Measurements from ENCODE around the gene CLRN2. TPM values are rescaled to one million over a fixed set of nuclear protein-coding genes. Genes with fewer than 3 reads are reported as not detected.
"Not testable (repeated sequence)": the region's sequence is repeated elsewhere in the genome, so short reads cannot be mapped to it uniquely, and the experiment has no call there.

CLRN2 gene
- total RNA-seq, 1 donor from 2014 or later: not detected

DNA sequence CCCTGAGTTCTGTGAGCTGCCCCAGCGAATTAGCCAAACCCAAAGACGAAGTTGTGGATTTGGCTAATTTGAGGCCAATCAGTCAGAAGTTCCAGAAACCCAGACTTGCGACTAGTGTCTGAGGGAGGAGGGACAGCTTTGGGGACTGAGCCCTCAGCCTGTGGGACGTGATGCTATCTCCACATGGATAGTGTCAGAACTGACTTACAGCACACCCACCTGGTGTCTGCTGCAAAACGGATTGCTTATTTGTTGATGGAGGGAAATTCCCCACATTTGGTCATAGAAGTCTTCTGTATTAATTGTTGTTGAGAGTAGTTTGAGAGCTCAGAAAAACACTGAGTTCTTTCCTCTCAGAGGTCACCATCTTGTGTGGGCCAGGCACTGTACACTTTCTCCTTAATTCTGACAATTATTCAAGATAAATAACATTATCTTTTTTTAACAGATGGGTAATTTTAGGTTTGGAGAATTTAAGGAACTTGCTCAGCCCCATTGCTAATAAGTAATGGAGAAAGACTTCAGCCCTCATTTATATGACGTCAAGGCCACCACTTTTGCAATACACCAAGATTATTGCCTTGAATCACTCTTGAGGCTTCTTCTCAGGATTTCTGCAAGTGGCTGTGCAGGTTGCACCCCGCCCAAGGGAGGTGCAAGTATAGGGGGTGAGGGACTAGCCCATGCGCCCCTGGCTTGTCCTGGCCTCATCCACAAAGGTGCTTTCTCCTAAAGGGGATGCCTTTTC is 16.7 kb downstream of the CLRN2 start:
- DNase-seq (ENCODE audit: low spot score): no peak
- Mint-ChIP-seq H3K36me3 (ENCODE audit: low read depth, unreplicated experiment) (no peaks in the 10 kb centered on the region), H3K27me3 (ENCODE audit: unreplicated experiment) (no peaks in the 10 kb centered on the region), H3K4me3 (ENCODE audit: unreplicated experiment) (no peak overlapping the region), H3K27ac (ENCODE audit: unreplicated experiment) (no peak overlapping the region), H3K4me1 (ENCODE audit: unreplicated experiment) (no peaks in the 10 kb centered on the region), H3K9me3 (ENCODE audit: unreplicated experiment) (no peaks in the 10 kb centered on the region)
- TF ChIP-seq, protein P1, sequence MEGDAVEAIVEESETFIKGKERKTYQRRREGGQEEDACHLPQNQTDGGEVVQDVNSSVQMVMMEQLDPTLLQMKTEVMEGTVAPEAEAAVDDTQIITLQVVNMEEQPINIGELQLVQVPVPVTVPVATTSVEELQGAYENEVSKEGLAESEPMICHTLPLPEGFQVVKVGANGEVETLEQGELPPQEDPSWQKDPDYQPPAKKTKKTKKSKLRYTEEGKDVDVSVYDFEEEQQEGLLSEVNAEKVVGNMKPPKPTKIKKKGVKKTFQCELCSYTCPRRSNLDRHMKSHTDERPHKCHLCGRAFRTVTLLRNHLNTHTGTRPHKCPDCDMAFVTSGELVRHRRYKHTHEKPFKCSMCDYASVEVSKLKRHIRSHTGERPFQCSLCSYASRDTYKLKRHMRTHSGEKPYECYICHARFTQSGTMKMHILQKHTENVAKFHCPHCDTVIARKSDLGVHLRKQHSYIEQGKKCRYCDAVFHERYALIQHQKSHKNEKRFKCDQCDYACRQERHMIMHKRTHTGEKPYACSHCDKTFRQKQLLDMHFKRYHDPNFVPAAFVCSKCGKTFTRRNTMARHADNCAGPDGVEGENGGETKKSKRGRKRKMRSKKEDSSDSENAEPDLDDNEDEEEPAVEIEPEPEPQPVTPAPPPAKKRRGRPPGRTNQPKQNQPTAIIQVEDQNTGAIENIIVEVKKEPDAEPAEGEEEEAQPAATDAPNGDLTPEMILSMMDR (IDR thresholded peaks at IDR 0.05; ENCODE audit: unreplicated experiment): no peak

DNA sequence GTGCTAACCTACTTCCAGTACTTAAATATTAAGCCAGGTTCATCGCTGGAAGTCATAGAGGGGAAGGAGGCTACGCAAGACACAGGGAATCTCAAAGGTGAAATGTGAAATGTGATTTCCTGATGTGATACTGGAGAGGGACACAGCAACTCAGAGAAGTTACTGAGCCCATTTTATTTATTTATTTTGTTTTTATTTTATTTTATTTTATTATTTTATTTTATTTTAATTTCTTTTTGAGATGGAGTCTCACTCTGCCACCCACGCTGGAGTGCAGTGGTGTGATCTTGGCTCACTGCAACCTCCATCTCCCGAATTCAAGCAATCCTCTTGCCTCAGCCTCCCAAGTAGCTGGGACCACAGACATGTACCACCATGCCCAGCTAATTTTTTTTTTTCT is 19.7 kb downstream of the CLRN2 start:
- H3K27ac Mint-ChIP-seq (ENCODE audit: unreplicated experiment): no peak overlapping the region
- no peaks in the 10 kb centered on the region for H3K36me3 Mint-ChIP-seq (ENCODE audit: low read depth, unreplicated experiment)
- no peaks in the 10 kb centered on the region for H3K27me3 Mint-ChIP-seq (ENCODE audit: unreplicated experiment)
- TF ChIP-seq, protein P1 (IDR thresholded peaks at IDR 0.05; ENCODE audit: unreplicated experiment): no peak
- H3K4me3 Mint-ChIP-seq (ENCODE audit: unreplicated experiment): no peak overlapping the region
- no peaks in the 10 kb centered on the region for H3K9me3 Mint-ChIP-seq (ENCODE audit: unreplicated experiment)
- DNase-seq (ENCODE audit: low spot score): no peak
- no peaks in the 10 kb centered on the region for H3K4me1 Mint-ChIP-seq (ENCODE audit: unreplicated experiment)

DNA sequence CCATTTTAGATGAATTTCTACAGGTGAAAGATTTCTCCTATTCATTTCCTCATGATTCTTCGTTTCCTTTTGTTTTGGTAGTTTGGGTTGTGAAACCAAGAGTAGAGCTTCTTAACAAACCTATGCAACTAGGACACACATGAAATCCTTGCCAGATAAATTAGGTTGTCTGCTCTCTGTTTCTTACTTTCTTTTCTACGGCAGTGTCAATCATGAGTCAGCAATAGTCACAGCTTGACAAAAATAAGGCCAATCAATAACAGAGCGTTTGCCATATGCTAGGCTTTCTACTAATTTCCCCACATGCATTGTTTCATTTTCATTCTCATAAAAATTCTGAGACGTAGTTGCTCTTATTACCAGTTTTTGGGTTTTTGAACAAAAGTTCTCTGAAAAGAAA is 20.3 kb downstream of the CLRN2 start:
- no peak for DNase-seq (ENCODE audit: low spot score)
- Mint-ChIP-seq H3K27ac (ENCODE audit: unreplicated experiment) (no peak overlapping the region), H3K36me3 (ENCODE audit: low read depth, unreplicated experiment) (no peaks in the 10 kb centered on the region), H3K27me3 (ENCODE audit: unreplicated experiment) (no peaks in the 10 kb centered on the region), H3K4me3 (ENCODE audit: unreplicated experiment) (no peak overlapping the region), H3K4me1 (ENCODE audit: unreplicated experiment) (no peaks in the 10 kb centered on the region), H3K9me3 (ENCODE audit: unreplicated experiment) (no peaks in the 10 kb centered on the region)
- TF ChIP-seq, protein P1 (IDR thresholded peaks at IDR 0.05; ENCODE audit: unreplicated experiment): no peak

DNA sequence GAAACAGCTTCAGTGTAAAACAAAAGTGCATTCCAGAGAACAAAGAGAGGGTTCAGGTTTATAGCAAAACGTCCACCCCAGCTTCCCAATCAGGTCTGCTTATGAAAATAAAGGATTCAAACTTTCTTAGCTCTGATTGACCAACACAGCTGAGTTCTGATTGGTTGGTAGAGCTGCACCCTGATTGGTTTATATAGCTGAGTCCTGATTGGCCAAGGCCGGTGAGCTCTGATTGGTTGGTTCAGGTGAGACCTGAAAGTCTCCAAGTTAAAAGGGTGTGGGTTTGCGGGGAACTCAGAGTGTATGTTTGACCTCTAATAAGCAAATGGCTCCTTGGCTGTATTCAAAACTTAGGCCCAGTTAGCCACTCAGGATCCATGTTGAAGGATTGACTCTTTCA is 20.9 kb downstream of the CLRN2 start:
- DNase-seq (ENCODE audit: low spot score): no peak
- Mint-ChIP-seq H3K9me3 (ENCODE audit: unreplicated experiment) (no peaks in the 10 kb centered on the region), H3K27ac (ENCODE audit: unreplicated experiment) (no peak overlapping the region), H3K36me3 (ENCODE audit: low read depth, unreplicated experiment) (no peaks in the 10 kb centered on the region), H3K27me3 (ENCODE audit: unreplicated experiment) (no peaks in the 10 kb centered on the region), H3K4me3 (ENCODE audit: unreplicated experiment) (no peak overlapping the region), H3K4me1 (ENCODE audit: unreplicated experiment) (no peaks in the 10 kb centered on the region)
- TF ChIP-seq, protein P1 (IDR thresholded peaks at IDR 0.05; ENCODE audit: unreplicated experiment): no peak

DNA sequence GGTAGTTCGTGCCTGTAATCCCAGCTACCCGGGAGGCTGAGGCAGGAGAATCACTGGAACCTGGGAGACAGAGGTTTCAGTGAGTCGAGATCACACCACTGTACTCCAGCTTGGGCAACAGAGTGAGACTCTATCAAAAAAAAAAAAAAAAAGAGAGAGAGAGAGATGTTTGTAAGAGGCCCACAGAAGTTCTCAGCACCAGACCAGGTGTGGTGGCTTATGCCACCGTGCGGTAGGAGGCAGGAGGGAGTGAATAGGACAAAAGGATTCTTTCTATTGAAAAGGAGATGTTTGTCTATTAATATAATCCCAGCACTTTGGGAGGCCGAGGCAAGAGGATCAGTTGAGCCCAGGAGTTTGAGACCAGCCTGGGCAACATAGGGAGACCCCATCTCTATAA is 22.1 kb downstream of the CLRN2 start:
- not testable (repeated sequence) for H3K27me3 Mint-ChIP-seq (ENCODE audit: unreplicated experiment); H3K9me3 Mint-ChIP-seq (ENCODE audit: unreplicated experiment); H3K27ac Mint-ChIP-seq (ENCODE audit: unreplicated experiment); H3K4me3 Mint-ChIP-seq (ENCODE audit: unreplicated experiment); DNase-seq (ENCODE audit: low spot score); H3K4me1 Mint-ChIP-seq (ENCODE audit: unreplicated experiment); H3K36me3 Mint-ChIP-seq (ENCODE audit: low read depth, unreplicated experiment)

Data from endothelial cell (in vitro differentiated cells).